Astrocyte of the spinal cord (primary cell): ENCODE measurements around the gene STXBP3.

Experiments
- DNase-seq: peaks from one replicate; pipeline ENCODE4 v3.0.0; 2011; ENCODE audit warnings: low read depth, low spot score
- H3K4me3 ChIP-seq: 2 replicates; pipeline ENCODE4 v1.5.1; 2011; ENCODE audit warnings: low read depth, mild to moderate bottlenecking, low read length, moderate library complexity
- in situ Hi-C: cut with HindIII; loops from 2 replicates; pipeline ENCODE4 v1.10.0; 2017; ENCODE audit warnings: low sequenced_read_pairs
- TF ChIP-seq, protein P1 (sequence below): IDR thresholded peaks from 2 replicates; pipeline ENCODE4 v1.5.1; 2012; ENCODE audit warnings: low read depth, mild to moderate bottlenecking, low read length, inconsistent platforms

STXBP3 gene

DNA sequence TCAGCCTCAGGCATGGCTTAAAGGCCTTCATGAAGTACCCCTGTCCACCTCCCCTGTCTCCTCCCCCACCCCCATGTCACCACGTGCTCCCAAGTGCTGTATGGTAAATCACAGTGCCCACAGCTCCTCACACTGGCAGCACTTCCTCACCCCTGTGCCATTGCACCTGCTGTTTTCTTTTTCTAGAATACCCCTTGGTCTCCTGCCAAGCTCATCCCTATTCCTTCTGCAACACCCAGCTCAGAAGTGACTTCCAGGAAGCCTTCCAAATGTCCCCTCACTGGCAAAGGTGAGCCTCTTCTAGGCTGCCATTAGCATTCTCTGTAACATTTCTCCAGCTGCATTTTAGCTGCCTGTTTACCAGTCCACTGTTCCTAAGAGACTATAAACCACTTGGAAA, 101.0 kb downstream of the STXBP3 start:
- no peak overlapping the region for H3K4me3 ChIP-seq
- no peak for DNase-seq
- in situ Hi-C loops: no loop called here
- TF ChIP-seq, protein P1, sequence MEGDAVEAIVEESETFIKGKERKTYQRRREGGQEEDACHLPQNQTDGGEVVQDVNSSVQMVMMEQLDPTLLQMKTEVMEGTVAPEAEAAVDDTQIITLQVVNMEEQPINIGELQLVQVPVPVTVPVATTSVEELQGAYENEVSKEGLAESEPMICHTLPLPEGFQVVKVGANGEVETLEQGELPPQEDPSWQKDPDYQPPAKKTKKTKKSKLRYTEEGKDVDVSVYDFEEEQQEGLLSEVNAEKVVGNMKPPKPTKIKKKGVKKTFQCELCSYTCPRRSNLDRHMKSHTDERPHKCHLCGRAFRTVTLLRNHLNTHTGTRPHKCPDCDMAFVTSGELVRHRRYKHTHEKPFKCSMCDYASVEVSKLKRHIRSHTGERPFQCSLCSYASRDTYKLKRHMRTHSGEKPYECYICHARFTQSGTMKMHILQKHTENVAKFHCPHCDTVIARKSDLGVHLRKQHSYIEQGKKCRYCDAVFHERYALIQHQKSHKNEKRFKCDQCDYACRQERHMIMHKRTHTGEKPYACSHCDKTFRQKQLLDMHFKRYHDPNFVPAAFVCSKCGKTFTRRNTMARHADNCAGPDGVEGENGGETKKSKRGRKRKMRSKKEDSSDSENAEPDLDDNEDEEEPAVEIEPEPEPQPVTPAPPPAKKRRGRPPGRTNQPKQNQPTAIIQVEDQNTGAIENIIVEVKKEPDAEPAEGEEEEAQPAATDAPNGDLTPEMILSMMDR: no peak

DNA sequence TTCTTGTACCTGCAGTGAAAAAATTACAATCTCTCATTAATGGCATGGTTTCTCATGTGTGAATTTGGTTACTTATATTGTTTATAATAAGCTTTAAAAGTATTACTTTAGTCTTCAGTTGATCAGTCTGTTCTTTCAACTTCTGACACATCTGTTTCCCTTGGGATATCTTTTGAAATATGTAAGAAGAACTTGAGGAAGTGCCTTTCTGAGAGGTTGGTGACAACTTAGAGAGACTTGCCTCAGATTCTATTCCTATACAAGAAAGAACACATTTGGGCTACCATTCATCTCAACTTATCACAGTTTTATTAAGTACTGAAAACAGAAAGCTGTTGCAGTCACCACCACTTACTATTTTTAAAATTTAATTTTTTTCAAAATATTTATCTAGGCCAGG, 102.3 kb downstream of the STXBP3 start:
- in situ Hi-C loops: no loop called here
- DNase-seq: no peak
- no peak overlapping the region for H3K4me3 ChIP-seq
- TF ChIP-seq, protein P1: no peak

DNA sequence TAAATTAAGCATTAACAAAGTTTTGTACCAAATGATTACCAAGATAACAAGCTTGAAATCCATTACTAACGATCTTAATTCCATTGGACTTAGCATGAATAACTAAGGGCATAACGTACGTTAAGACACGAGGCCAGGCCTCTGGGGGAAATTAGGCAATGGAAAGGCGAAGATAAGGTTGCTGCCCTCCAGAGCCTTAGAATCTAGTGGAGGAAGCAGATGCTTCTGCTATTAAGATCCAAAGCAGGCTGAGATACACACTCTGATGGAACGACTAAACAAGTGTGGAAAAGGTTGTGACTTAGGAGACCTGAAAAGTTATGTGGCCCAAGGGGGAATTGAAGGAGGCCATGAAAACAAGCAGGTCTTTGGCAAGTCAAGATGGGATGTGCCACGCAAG, 104.5 kb downstream of the STXBP3 start:
- in situ Hi-C loops: no loop called here
- DNase-seq: no peak
- TF ChIP-seq, protein P1: no peak
- H3K4me3 ChIP-seq: no peak overlapping the region

DNA sequence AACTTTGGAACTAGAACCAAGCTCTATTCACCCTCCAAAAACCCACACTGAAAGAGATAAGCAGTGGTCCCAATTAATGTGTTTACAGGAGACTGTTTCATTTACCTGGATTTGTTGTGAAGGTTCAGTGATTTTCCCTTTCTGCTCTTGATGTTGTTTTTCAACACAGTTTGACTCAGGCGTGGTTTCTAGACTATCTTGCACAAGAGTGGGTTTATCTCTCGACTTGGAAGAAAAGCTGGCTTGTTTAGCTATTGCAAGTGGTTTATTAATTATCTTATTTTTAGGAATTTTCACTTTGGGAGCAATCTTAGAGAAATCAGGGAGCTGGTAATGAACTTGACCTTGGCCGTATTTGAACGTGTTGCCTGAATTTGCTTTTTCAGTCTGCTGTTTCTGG, 105.1 kb downstream of the STXBP3 start:
- in situ Hi-C loops: no loop called here
- TF ChIP-seq, protein P1: no peak
- no peak for DNase-seq
- H3K4me3 ChIP-seq: no peak overlapping the region

DNA sequence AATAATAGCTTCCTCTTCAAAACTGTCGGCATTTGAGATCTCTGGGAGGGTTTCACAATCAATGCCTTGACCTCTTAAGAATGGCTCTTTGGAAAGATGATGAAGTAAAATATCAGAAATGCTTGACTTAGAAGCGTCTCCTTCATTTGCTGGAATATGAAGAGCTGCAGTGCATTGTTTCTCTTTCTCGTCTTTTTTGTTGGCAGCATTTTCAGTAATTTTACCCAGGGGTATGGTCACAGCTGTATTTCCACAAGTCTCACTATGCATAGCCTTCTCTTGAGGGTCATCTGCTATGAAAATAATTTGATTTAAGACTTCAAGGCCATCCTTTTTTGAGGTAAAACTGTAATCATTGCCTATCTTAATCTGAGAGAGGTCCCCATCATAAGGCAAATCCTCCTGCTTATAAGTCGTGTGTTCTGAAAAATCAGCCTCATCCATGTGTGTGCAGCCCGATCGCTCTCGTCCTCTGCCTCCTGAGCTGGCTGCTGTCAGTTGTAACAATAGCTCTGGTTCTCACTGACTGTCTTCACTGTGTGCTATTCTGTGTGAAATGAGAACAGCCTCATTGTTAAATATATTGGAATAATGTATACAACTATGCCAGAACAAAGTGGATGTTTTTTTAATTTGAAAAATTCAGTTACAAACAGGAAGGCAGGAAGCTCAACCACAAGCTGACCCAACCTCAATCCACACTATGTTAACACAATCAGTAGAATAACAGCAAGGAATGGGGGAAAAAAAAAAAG, 105.9 kb downstream of the STXBP3 start:
- in situ Hi-C loops: no loop called here
- DNase-seq: no peak
- TF ChIP-seq, protein P1: no peak
- H3K4me3 ChIP-seq: no peak overlapping the region

DNA sequence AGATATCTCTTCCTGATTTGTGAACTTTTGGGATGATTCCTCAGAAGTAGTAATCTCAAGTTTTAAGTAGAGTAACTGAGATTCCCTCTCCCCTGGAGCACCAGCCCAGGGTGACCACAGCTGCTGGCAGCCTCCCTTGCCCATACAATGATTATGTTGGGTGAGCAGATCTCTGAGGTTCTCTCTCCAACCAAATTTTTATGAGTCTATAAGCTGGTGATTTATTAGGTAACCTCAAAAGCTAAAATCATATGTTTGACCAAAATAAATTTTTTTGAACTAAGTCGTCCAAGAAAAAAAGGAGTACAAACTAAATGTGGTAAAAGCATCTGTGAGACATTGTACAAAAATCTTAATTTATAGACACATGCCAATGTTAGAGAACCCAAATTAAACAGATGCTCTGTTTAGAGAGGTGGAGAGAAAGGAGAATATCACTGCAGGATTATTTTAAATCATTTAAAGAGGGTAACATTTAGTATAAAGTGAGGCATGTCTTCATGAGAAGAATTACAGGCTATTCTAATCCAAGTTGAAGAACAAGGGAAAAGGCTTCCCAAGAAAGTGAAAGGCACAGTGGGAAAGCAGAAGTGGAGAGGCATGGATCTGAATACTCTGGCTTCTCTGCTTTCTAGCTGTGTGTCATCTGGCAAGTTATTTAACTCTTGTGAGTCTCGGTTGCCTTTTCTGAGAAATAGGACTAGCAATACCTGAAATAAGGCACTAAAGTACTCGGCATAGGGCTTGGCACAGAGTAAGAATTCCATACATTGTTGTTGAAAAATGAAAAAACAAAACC, 107.9 kb downstream of the STXBP3 start:
- TF ChIP-seq, protein P1: no peak
- no peak overlapping the region for H3K4me3 ChIP-seq
- in situ Hi-C loops: no loop called here
- no peak for DNase-seq
